Coronary artery (tissue), 2 donors: ENCODE results near the gene COG8.

Source experiments
- DNase-seq: peaks from one replicate; pipeline ENCODE4 v3.0.0-alpha.2; 2017; ENCODE audit warnings: low spot score
- H3K27ac ChIP-seq, 2 donors: fragments of 200-600 bp; sonication (generic); one replicate each; pipeline ENCODE4 v1.5.1; 2016 to 2019
- H3K4me3 ChIP-seq: fragments of 200-600 bp; sonication (generic); 2 replicates; pipeline ENCODE4 v1.5.1; 2016; ENCODE audit warnings: mild to moderate bottlenecking, moderate library complexity
- CTCF ChIP-seq: fragments of 200-600 bp; sonication (generic); IDR thresholded peaks from one replicate; pipeline ENCODE4 v1.5.1; 2019; ENCODE audit warnings: antibody characterized with exemption

Gene COG8

GRCh38 chr16:69330286-69331109, 8.9 kb downstream of the COG8 start, which contains the start of gene PDF:
PDF (minus strand) TSS chr16:69330588; CDS start chr16:69330570, 18 bp downstream.
- TF ChIP-seq CTCF, result no peak
- Histone ChIP-seq H3K27ac (peak within 1 kb of the TSS; percentile 74 to 92), H3K4me3 (peak within 1 kb of the TSS; percentile 84)
- peak; percentile 95 for DNase-seq

- Histone ChIP-seq H3K27ac (peak overlapping the region in 1 of 2 donors; percentile 92), H3K4me3 (peak overlapping the region; percentile 84)
- TF ChIP-seq CTCF, result no peak
- DNase-seq, result no peak
Observed at GRCh38 chr16:69329369-69330285, 9.7 kb downstream of the COG8 start.

- Histone ChIP-seq H3K27ac (no peak overlapping the region), H3K4me3 (peak overlapping the region; percentile 84)
- no peak for TF ChIP-seq CTCF
- DNase-seq, result no peak
Observed at GRCh38 chr16:69328854-69329316, 10.5 kb downstream of the COG8 start.

- no peak overlapping the region for H3K27ac ChIP-seq
- TF ChIP-seq CTCF, result no peak
- no peak overlapping the region for H3K4me3 ChIP-seq
- DNase-seq, result no peak
Observed at GRCh38 chr16:69327585-69328310, 11.6 kb downstream of the COG8 start.

GRCh38 chr16:69326172-69326873, 13.0 kb downstream of the COG8 start:
- DNase-seq, result peak; percentile 64
- Histone ChIP-seq H3K27ac (no peak overlapping the region), H3K4me3 (no peak overlapping the region)
- TF ChIP-seq CTCF, result no peak

GRCh38 chr16:69325784-69326171, 13.6 kb downstream of the COG8 start:
- Histone ChIP-seq H3K4me3 (no peak overlapping the region), H3K27ac (no peak overlapping the region)
- no peak for TF ChIP-seq CTCF
- peak; percentile 68 for DNase-seq
